Tibial artery (tissue), 4 donors: ENCODE results near the gene CACNA1C.

Experiments
- DNase-seq, 2 donors: peaks; one replicate each; pipeline ENCODE4 v3.0.0-alpha.2; 2019
- H3K27ac ChIP-seq, 2 donors: fragments of 200-600 bp; sonication (generic) in 1 of 2; 1 replicate in 1 of 2; 2 replicates in 1 of 2; pipeline ENCODE4 v1.5.1; 2018 to 2019; ENCODE audit warnings: mild to moderate bottlenecking in 1 of 2
- H3K27me3 ChIP-seq, 2 donors: fragments of 200-600 bp; sonication (generic) in 1 of 2; one replicate each; pipeline versions ENCODE4 v1.5.1 to v1.6.0; 2016 to 2019
- H3K36me3 ChIP-seq, 3 donors: fragments of 200-600 bp; sonication (generic) in 2 of 3; one replicate each; pipeline ENCODE4 v1.5.1; 2016 to 2019; ENCODE audit warnings: mild to moderate bottlenecking in 2 of 3
- H3K4me1 ChIP-seq, 4 donors: fragments of 200-600 bp; sonication (generic) in 2 of 4; 1 replicate in 3 of 4; 2 replicates in 1 of 4; pipeline ENCODE4 v1.5.1; 2016 to 2019
- H3K4me3 ChIP-seq, 2 donors: fragments of 200-600 bp; sonication (generic) in 1 of 2; 1 replicate in 1 of 2; 2 replicates in 1 of 2; pipeline ENCODE4 v1.5.1; 2018 to 2019; ENCODE audit warnings: mild to moderate bottlenecking in 2 of 2
- H3K9me3 ChIP-seq, 3 donors: fragments of 200-600 bp; sonication (generic) in 1 of 3; one replicate each; pipeline ENCODE4 v1.5.1; 2016 to 2019
- intact Hi-C: fragments of 100-400 bp; cut with DNase I; formaldehyde crosslinking; loops from one replicate; pipeline ENCODE4 v1.15.0; 2023; ENCODE audit warnings: low total_unique reads
- TF ChIP-seq, protein P1 (sequence below), 2 experiments: fragments of 200-600 bp in 1 of 2; fragments of 450-650 bp in 1 of 2; IDR thresholded peaks; one replicate each; pipeline ENCODE4 v1.5.1; 2017 to 2019; ENCODE audit warnings: antibody characterized with exemption in 2 of 2, mild to moderate bottlenecking in 1 of 2, moderate library complexity in 1 of 2

Gene CACNA1C

GRCh38 chr12:2372735-2373134, 319.9 kb downstream of the CACNA1C start:
- intact Hi-C loops = no loop called here
- peak in 1 of 2 donors; percentile 69 for DNase-seq
- Histone ChIP-seq H3K27ac (peak overlapping the region; percentile 7 to 9), H3K36me3 (no peaks in the 10 kb centered on the region), H3K4me3 (no peak overlapping the region), H3K27me3 (no peaks in the 10 kb centered on the region), H3K4me1 (peaks cover 0 to 53% (median 32%) of the 10 kb centered on the region in 4 donors), H3K9me3 (no peaks in the 10 kb centered on the region)
- TF ChIP-seq, protein P1, sequence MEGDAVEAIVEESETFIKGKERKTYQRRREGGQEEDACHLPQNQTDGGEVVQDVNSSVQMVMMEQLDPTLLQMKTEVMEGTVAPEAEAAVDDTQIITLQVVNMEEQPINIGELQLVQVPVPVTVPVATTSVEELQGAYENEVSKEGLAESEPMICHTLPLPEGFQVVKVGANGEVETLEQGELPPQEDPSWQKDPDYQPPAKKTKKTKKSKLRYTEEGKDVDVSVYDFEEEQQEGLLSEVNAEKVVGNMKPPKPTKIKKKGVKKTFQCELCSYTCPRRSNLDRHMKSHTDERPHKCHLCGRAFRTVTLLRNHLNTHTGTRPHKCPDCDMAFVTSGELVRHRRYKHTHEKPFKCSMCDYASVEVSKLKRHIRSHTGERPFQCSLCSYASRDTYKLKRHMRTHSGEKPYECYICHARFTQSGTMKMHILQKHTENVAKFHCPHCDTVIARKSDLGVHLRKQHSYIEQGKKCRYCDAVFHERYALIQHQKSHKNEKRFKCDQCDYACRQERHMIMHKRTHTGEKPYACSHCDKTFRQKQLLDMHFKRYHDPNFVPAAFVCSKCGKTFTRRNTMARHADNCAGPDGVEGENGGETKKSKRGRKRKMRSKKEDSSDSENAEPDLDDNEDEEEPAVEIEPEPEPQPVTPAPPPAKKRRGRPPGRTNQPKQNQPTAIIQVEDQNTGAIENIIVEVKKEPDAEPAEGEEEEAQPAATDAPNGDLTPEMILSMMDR (IDR thresholded peaks at IDR 0.05) = no peak

GRCh38 chr12:2373307-2373706, 320.5 kb downstream of the CACNA1C start:
- TF ChIP-seq, protein P1 (IDR thresholded peaks at IDR 0.05) = no peak
- DNase-seq = peak in 1 of 2 donors; percentile 54
- H3K4me1 ChIP-seq = peaks cover 0 to 54% (median 33%) of the 10 kb centered on the region in 4 donors
- H3K27ac ChIP-seq = peak overlapping the region; percentile 7 to 9
- intact Hi-C loops = no loop called here
- no peaks in the 10 kb centered on the region for H3K9me3 ChIP-seq
- no peaks in the 10 kb centered on the region for H3K27me3 ChIP-seq
- H3K36me3 ChIP-seq = no peaks in the 10 kb centered on the region
- H3K4me3 ChIP-seq = no peak overlapping the region

- no peaks in the 10 kb centered on the region for H3K27me3 ChIP-seq
- intact Hi-C loops = no loop called here
- H3K4me3 ChIP-seq = no peak overlapping the region
- TF ChIP-seq, protein P1 (IDR thresholded peaks at IDR 0.05) = no peak
- H3K27ac ChIP-seq = peak overlapping the region in 1 of 2 donors; percentile 11
- H3K4me1 ChIP-seq = peaks cover 0 to 64% (median 37%) of the 10 kb centered on the region in 4 donors
- no peaks in the 10 kb centered on the region for H3K9me3 ChIP-seq
- no peaks in the 10 kb centered on the region for H3K36me3 ChIP-seq
- DNase-seq = peak in 1 of 2 donors; percentile 63
Observed at GRCh38 chr12:2374092-2374906, 321.5 kb downstream of the CACNA1C start.

GRCh38 chr12:2375871-2376270, 323.1 kb downstream of the CACNA1C start:
- H3K9me3 ChIP-seq = no peaks in the 10 kb centered on the region
- TF ChIP-seq, protein P1 (IDR thresholded peaks at IDR 0.05) = no peak
- no peaks in the 10 kb centered on the region for H3K36me3 ChIP-seq
- H3K4me1 ChIP-seq = peaks cover 0 to 78% (median 47%) of the 10 kb centered on the region in 4 donors
- no peak overlapping the region for H3K27ac ChIP-seq
- DNase-seq = peak in 1 of 2 donors; percentile 37
- H3K4me3 ChIP-seq = no peak overlapping the region
- intact Hi-C loops = no loop called here
- H3K27me3 ChIP-seq = no peaks in the 10 kb centered on the region

DNA sequence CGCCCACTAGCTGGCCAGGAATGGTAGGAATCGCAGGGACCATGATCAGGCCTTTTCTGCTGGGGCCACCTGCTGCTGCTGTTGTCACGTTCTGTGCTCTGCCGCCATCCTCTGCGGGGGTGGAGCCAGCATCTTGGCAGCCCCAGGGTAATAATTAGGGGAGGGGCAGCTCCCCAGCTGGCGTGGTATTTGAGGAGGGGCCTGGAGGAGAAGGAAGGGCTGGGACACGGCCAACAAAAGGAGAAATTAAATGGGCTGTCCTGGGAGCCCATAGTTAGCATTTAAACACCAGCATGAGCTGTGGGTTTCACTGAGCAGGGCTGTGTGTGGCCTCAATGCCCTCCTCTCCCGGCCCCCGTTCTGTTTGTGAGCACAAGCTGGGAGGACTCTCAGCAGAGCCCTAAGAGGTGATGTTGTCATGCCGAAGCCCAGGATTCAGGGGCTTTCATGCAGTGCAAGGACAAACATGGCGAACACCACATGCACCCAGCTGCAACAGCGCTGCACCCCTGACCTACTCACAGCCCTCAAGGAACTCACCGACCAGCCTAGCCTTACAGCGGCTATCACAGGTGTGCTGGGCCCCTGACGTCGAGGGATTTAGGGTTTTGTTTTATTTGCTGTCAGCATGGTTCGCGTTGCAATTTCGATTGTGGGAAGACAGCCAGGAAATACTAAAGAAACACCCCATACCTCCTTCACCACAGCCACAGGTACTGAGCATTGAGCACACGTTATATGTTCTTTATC, 324.3 kb downstream of the CACNA1C start:
- TF ChIP-seq, protein P1 (IDR thresholded peaks at IDR 0.05) = no peak
- H3K9me3 ChIP-seq = no peaks in the 10 kb centered on the region
- intact Hi-C loops = no loop called here
- peaks cover 0 to 89% (median 48%) of the 10 kb centered on the region in 4 donors for H3K4me1 ChIP-seq
- no peaks in the 10 kb centered on the region for H3K27me3 ChIP-seq
- peak in 1 of 2 donors; percentile 49 for DNase-seq
- no peak overlapping the region for H3K27ac ChIP-seq
- no peak overlapping the region for H3K4me3 ChIP-seq
- no peaks in the 10 kb centered on the region for H3K36me3 ChIP-seq
